Smooth muscle cell (in vitro differentiated cells): ENCODE data around the gene DEDD2. TPM values are rescaled to one million over a fixed set of nuclear protein-coding genes. Genes with fewer than 3 reads are reported as not detected.

Experiments
- DNase-seq: peaks from one replicate; lab custom pipeline; 2025; ENCODE audit not compliant: unreplicated experiment; lab: John Stamatoyannopoulos, UW
- H2AFZ ChIP-seq: fragments of 200-600 bp; sonication (generic); 2 replicates; pipeline ENCODE4 v1.6.0; 2016; ENCODE audit warnings: antibody characterized with exemption, low read depth, mild to moderate bottlenecking
- H3F3A ChIP-seq: fragments of 200-600 bp; sonication (generic); 2 replicates; pipeline ENCODE4 v1.6.0; 2017; ENCODE audit warnings: antibody characterized with exemption, low read depth
- H3K27ac ChIP-seq: fragments of 200-600 bp; sonication (generic); 2 replicates; pipeline ENCODE4 v1.5.1; 2016; ENCODE audit warnings: low read depth, mild to moderate bottlenecking
- H3K27me3 ChIP-seq: fragments of 200-600 bp; sonication (generic); 2 replicates; pipeline ENCODE4 v1.6.1; 2016; ENCODE audit warnings: low read depth, mild to moderate bottlenecking
- H3K36me3 ChIP-seq: fragments of 200-600 bp; sonication (generic); 2 replicates; pipeline ENCODE4 v1.5.1; 2016; ENCODE audit warnings: low read depth
- H3K4me1 ChIP-seq: fragments of 200-600 bp; sonication (generic); 2 replicates; pipeline ENCODE4 v1.5.1; 2016; ENCODE audit warnings: low read depth
- H3K4me2 ChIP-seq: fragments of 200-600 bp; sonication (generic); 2 replicates; pipeline ENCODE4 v1.6.0; 2016; ENCODE audit warnings: mild to moderate bottlenecking
- H3K4me3 ChIP-seq: fragments of 200-600 bp; sonication (generic); 2 replicates; pipeline ENCODE4 v1.5.1; 2016; ENCODE audit warnings: mild to moderate bottlenecking
- H3K79me2 ChIP-seq: fragments of 200-600 bp; sonication (generic); 2 replicates; pipeline ENCODE4 v1.6.0; 2016; ENCODE audit warnings: low read depth, mild to moderate bottlenecking
- H3K9ac ChIP-seq: fragments of 200-600 bp; sonication (generic); 2 replicates; pipeline ENCODE4 v1.6.0; 2016; ENCODE audit warnings: low read depth
- H3K9me3 ChIP-seq: fragments of 200-600 bp; sonication (generic); replicated peaks from 2 replicates; pipeline ENCODE4 v1.5.1; 2016; ENCODE audit warnings: low read depth
- H4K20me1 ChIP-seq: fragments of 200-600 bp; sonication (generic); 2 replicates; pipeline ENCODE4 v1.6.0; 2016; ENCODE audit warnings: low read depth
- WGBS: methylation state at CpG from one replicate; pipeline ENCODE4 v1.1.7; 2016; ENCODE audit warnings: low lambda C conversion rate; 5-methylcytosine and 5-hydroxymethylcytosine counted together
- polyA plus RNA-seq: library from polyadenylated mRNA; unstranded; fragments of >200 nt; fragmentation: Nextera tagmentation; extraction: Ambion mirVana; gene quantifications from 2 replicates; pipeline ENCODE4 v1.2.1, GENCODE V29; 2016
- total RNA-seq: library from RNA; depleted of rRNA; stranded (reverse); fragments of >200 nt; gene quantifications from 2 replicates; pipeline ENCODE4 v1.2.3, GENCODE V29; 2014
- TF ChIP-seq, protein P1 (sequence below): fragments of 200-600 bp; sonication (generic); IDR thresholded peaks from 2 replicates; pipeline ENCODE4 v1.5.1; 2017; ENCODE audit warnings: borderline replicate concordance, mild to moderate bottlenecking, antibody characterized with exemption; ENCODE audit not compliant: insufficient read depth, poor library complexity, severe bottlenecking

Gene DEDD2
- total and polyA plus RNA-seq, 2 experiments from 2014 or later, result 22.4 to 35.4 TPM

DNA sequence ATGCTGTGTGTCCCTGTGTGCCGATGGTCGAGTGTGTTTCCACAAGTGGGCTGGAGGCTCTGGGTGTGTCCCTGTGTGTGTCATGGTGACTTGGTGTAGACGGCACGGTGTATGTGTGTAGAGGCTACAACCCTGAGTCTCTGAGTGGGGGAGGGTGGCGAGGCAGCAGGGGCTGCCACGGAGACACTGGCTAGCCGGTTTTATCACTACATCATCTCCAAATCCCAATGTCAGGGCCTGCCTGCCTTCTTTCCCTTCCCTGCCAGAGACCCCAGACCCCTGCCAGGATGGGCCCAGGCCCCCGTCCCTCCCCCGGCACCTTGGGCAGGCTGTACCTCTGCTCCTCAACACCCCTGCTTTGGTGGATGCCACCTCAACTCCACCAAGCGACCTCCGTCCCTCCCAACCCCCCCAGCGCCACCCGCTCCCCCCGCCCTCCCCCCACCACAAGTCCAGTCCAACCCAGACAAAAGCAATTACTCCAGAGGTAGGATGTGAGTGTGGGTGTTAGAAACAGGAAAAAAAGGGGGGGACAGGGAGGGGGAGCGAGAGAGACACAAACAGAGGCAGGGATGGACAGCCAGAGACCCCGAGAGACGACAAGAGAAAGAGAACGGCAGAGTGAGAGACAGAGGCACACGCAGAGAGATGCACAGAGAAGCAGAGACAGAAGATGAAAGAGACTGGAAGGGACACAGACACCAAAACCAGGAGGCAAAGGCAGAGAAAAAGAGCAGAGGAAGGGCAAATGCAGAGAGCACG is 63.6 kb downstream of the DEDD2 start:
- no peak overlapping the region for H3K27ac ChIP-seq
- WGBS, result 77% methylated on average over 13 of the region's 20 CpGs
- no peak overlapping the region for H3K9ac ChIP-seq
- H2AFZ ChIP-seq, result no peak overlapping the region
- H3F3A ChIP-seq, result no peaks in the 10 kb centered on the region
- H3K27me3 ChIP-seq, result peaks cover 47% of the 10 kb centered on the region
- no peak for DNase-seq
- H3K4me1 ChIP-seq, result peaks cover 3% of the 10 kb centered on the region
- H4K20me1 ChIP-seq, result no peaks in the 10 kb centered on the region
- H3K4me3 ChIP-seq, result no peak overlapping the region
- TF ChIP-seq, protein P1, sequence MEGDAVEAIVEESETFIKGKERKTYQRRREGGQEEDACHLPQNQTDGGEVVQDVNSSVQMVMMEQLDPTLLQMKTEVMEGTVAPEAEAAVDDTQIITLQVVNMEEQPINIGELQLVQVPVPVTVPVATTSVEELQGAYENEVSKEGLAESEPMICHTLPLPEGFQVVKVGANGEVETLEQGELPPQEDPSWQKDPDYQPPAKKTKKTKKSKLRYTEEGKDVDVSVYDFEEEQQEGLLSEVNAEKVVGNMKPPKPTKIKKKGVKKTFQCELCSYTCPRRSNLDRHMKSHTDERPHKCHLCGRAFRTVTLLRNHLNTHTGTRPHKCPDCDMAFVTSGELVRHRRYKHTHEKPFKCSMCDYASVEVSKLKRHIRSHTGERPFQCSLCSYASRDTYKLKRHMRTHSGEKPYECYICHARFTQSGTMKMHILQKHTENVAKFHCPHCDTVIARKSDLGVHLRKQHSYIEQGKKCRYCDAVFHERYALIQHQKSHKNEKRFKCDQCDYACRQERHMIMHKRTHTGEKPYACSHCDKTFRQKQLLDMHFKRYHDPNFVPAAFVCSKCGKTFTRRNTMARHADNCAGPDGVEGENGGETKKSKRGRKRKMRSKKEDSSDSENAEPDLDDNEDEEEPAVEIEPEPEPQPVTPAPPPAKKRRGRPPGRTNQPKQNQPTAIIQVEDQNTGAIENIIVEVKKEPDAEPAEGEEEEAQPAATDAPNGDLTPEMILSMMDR, result no peak
- H3K9me3 ChIP-seq, result no peaks in the 10 kb centered on the region
- H3K36me3 ChIP-seq, result no peaks in the 10 kb centered on the region
- no peak overlapping the region for H3K4me2 ChIP-seq
- H3K79me2 ChIP-seq, result no peaks in the 10 kb centered on the region

DNA sequence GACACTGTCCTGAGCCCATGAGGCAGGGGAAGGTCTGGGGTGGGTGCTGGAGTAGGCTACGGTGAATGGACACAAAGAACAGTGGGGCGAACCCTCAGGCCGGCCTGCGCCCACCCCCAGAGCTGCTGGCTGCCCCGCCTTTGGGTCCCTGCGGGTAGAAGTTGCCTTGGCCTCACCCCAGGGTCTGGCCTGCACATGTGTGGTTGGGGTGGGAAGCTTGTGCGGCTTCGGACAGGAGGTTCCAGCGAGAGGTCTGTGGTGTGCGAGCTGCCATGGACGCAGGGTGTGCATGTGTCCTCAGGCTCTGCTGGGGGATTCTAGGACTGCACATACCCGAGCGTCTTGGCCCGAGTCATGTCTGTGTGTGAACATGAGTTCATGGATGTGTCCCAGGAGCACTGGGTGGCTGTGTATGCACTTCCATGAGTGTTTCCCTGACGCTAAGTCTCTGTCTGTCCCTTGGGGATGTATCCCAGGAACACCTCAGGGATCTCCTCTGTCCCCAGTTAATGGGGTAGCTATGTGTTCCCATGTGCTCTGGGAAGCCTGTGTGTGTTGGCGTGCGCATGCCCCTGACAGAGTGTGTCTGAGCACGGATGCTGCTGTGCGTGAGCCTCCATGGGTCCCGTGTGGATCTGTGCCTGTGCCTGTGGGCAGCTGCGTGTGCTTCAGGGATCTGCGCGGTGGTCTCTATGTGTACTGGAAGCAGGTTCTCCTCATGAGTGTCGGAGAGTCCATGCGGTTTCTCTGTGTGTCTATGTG is 64.4 kb downstream of the DEDD2 start:
- Histone ChIP-seq H3K4me1 (peaks cover 3% of the 10 kb centered on the region), H3F3A (no peaks in the 10 kb centered on the region), H3K27me3 (peaks cover 47% of the 10 kb centered on the region), H3K4me2 (no peak overlapping the region), H3K9me3 (no peaks in the 10 kb centered on the region), H3K36me3 (no peaks in the 10 kb centered on the region), H3K27ac (no peak overlapping the region), H3K9ac (no peak overlapping the region), H2AFZ (no peak overlapping the region), H3K79me2 (no peaks in the 10 kb centered on the region), H4K20me1 (no peaks in the 10 kb centered on the region), H3K4me3 (no peak overlapping the region)
- 95% methylated on average over 23 of the region's 25 CpGs for WGBS
- TF ChIP-seq, protein P1, result no peak
- no peak for DNase-seq

DNA sequence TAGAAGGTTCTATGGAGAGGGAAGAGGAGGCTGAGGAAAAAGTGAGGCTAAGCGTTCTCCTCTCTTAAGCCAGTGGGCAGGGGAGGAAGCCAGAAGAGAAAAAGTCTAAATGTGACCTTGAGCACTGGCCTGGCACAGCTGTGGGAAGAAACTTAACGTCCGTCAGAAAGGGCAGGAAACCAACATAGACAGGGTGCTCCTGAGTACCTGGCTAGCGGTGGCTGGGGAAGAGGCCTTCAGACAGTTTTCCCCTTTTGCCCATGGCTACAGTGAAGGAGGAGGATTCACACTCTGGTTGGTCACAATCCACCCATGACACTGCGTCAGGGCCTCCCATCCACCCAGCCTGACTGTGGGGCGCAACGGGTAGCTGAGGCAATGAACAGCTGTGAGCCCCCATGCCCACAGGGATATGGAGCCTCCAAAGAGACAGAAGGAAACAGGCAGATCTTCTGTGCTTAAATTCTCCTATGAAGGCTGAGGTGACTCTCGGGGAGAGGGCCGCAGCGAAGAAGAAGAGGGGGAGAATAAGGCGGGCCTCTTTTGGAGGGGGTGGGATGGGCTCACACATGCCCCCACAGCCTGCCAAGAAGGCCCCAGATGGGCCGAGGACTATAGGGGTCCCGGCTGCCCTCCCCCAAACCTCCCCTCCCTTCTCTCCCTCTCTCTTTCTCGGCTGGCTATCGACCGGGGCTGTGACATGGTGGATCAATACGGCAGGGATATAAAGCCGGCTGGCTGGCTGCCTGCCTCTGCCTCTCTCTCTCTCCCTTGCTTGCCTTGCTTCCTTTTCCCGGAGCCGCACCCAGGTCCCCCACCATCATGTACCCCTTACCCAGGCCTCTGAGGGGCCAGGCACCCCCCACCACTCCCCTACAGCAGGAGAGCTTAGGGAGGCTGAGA is 65.4 kb downstream of the DEDD2 start:
- H3K27me3 ChIP-seq, result peaks cover 45% of the 10 kb centered on the region
- TF ChIP-seq, protein P1, result no peak
- no peak overlapping the region for H2AFZ ChIP-seq
- 95% methylated on average over 13 of the region's 20 CpGs for WGBS
- no peak overlapping the region for H3K9ac ChIP-seq
- H3K27ac ChIP-seq, result no peak overlapping the region
- H3K4me3 ChIP-seq, result no peak overlapping the region
- H3K36me3 ChIP-seq, result no peaks in the 10 kb centered on the region
- no peaks in the 10 kb centered on the region for H3F3A ChIP-seq
- H4K20me1 ChIP-seq, result no peaks in the 10 kb centered on the region
- no peak for DNase-seq
- no peaks in the 10 kb centered on the region for H3K9me3 ChIP-seq
- H3K4me2 ChIP-seq, result no peak overlapping the region
- H3K79me2 ChIP-seq, result no peaks in the 10 kb centered on the region
- peaks cover 3% of the 10 kb centered on the region for H3K4me1 ChIP-seq
